Endodermal cell (in vitro differentiated cells): ENCODE measurements around the gene PROSER1. TPM values are rescaled to one million over a fixed set of nuclear protein-coding genes. Genes with fewer than 3 reads are reported as not detected.

Experiments
- DNase-seq: peaks from one replicate; pipeline ENCODE4 v3.0.0-alpha.2; 2017
- H3K27ac ChIP-seq: 2 replicates; pipeline ENCODE4 v1.5.1; 2013; ENCODE audit warnings: mild to moderate bottlenecking, low read depth, low read length, moderate library complexity
- H3K27me3 ChIP-seq: 2 replicates; pipeline ENCODE4 v1.6.1; 2013; ENCODE audit warnings: mild to moderate bottlenecking, low read length, moderate library complexity; ENCODE audit not compliant: insufficient read depth, control insufficient read depth, poor library complexity, severe bottlenecking
- H3K36me3 ChIP-seq: 2 replicates; pipeline ENCODE4 v1.7.0; 2013; ENCODE audit warnings: mild to moderate bottlenecking, low read length, moderate library complexity; ENCODE audit not compliant: control insufficient read depth, insufficient read depth
- H3K4me1 ChIP-seq: one replicate; pipeline ENCODE4 v1.7.0; 2013; ENCODE audit warnings: low read length; ENCODE audit not compliant: control insufficient read depth, insufficient read depth
- H3K4me3 ChIP-seq: 2 replicates; pipeline ENCODE4 v1.5.1; 2013; ENCODE audit warnings: mild to moderate bottlenecking, low read length, moderate library complexity
- H3K9ac ChIP-seq: 2 replicates; pipeline ENCODE4 v1.6.1; 2013; ENCODE audit warnings: mild to moderate bottlenecking, low read length, moderate library complexity; ENCODE audit not compliant: poor library complexity, severe bottlenecking; ENCODE audit errors: extremely low read depth
- H3K9me3 ChIP-seq: 2 replicates; pipeline ENCODE4 v1.6.1; 2013; ENCODE audit warnings: mild to moderate bottlenecking, low read length, moderate library complexity; ENCODE audit not compliant: control insufficient read depth
- H3K27ac Mint-ChIP-seq: 2 replicates; pipeline ENCODE4 v1.8.0; 2020; ENCODE audit warnings: mixed read lengths
- H3K27me3 Mint-ChIP-seq: 2 replicates; pipeline ENCODE4 v1.8.0; 2021; ENCODE audit warnings: mild to moderate bottlenecking, mixed read lengths; ENCODE audit not compliant: insufficient read depth
- H3K36me3 Mint-ChIP-seq: 2 replicates; pipeline ENCODE4 v1.8.0; 2020; ENCODE audit warnings: low read depth, mixed read lengths
- H3K4me1 Mint-ChIP-seq: 2 replicates; pipeline ENCODE4 v1.8.0; 2020; ENCODE audit warnings: mixed read lengths
- H3K4me3 Mint-ChIP-seq: 2 replicates; pipeline ENCODE4 v1.8.0; 2020; ENCODE audit warnings: mild to moderate bottlenecking, moderate library complexity, mixed read lengths
- H3K9me3 Mint-ChIP-seq: 2 replicates; pipeline ENCODE4 v1.8.0; 2020; ENCODE audit warnings: mild to moderate bottlenecking, mixed read lengths
- total RNA-seq, 2 donors: library from RNA; stranded (reverse); fragmentation: NEBNext Ultra II Directional in 1 of 2; extraction: Animal tissue kit (Norgen Biotek cat#: 25700) in 1 of 2; gene quantifications; 2 replicates in 1 of 2; 3 replicates in 1 of 2; pipeline ENCODE4 v1.2.1, GENCODE V29; 2021
- TF ChIP-seq, protein P1 (sequence below): fragments of 200-600 bp; sonication (generic); conservative IDR thresholded peaks from 2 replicates; pipeline ENCODE4 v1.5.0; 2021; ENCODE audit warnings: antibody characterized with exemption, mild to moderate bottlenecking

PROSER1 gene
- total RNA-seq, 2 donors from 2014 or later = 54.0 to 62.1 TPM

DNA sequence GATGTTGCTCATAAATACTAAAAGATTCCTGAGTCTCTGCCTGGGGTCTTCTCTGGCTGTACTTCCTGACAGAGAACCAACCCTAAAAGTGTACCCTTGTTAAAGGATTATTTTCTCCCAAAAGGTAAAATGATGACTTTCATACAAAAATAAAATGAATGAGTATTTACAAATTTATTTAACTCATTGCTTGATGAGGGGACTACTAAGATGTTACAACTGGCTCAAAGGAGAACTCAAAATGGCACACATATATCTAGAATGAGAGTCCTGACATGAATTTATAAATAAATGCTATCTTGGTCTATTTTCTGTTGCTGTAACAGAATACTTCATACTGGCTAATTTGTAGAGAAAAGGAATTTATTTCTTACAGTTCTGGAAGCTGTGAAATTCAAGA lies 77.7 kb downstream of the PROSER1 start:
- H3K36me3 Mint-ChIP-seq = no peaks in the 10 kb centered on the region
- no peak overlapping the region for H3K27ac Mint-ChIP-seq
- Histone ChIP-seq H3K27ac (no peak overlapping the region), H3K9me3 (peaks cover 21% of the 10 kb centered on the region), H3K4me1 (no peaks in the 10 kb centered on the region), H3K9ac (no peak overlapping the region), H3K36me3 (no peaks in the 10 kb centered on the region), H3K27me3 (no peaks in the 10 kb centered on the region), H3K4me3 (no peak overlapping the region)
- TF ChIP-seq, protein P1, sequence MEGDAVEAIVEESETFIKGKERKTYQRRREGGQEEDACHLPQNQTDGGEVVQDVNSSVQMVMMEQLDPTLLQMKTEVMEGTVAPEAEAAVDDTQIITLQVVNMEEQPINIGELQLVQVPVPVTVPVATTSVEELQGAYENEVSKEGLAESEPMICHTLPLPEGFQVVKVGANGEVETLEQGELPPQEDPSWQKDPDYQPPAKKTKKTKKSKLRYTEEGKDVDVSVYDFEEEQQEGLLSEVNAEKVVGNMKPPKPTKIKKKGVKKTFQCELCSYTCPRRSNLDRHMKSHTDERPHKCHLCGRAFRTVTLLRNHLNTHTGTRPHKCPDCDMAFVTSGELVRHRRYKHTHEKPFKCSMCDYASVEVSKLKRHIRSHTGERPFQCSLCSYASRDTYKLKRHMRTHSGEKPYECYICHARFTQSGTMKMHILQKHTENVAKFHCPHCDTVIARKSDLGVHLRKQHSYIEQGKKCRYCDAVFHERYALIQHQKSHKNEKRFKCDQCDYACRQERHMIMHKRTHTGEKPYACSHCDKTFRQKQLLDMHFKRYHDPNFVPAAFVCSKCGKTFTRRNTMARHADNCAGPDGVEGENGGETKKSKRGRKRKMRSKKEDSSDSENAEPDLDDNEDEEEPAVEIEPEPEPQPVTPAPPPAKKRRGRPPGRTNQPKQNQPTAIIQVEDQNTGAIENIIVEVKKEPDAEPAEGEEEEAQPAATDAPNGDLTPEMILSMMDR = no peak
- H3K27me3 Mint-ChIP-seq = no peaks in the 10 kb centered on the region
- H3K9me3 Mint-ChIP-seq = peaks cover 15% of the 10 kb centered on the region
- no peaks in the 10 kb centered on the region for H3K4me1 Mint-ChIP-seq
- DNase-seq = no peak
- H3K4me3 Mint-ChIP-seq = no peak overlapping the region

Other genes with a start within 250 kb of the PROSER1 start
- not detected for gene STOML3, start 47.3 kb downstream of the PROSER1 start, total RNA-seq
- gene NHLRC3, start 367 bp upstream of the PROSER1 start, total RNA-seq = 10 to 100 TPM; 13.7 to 23.4 TPM